ENCODE results near the gene NPLOC4.

- TF ChIP-seq, protein P1, sequence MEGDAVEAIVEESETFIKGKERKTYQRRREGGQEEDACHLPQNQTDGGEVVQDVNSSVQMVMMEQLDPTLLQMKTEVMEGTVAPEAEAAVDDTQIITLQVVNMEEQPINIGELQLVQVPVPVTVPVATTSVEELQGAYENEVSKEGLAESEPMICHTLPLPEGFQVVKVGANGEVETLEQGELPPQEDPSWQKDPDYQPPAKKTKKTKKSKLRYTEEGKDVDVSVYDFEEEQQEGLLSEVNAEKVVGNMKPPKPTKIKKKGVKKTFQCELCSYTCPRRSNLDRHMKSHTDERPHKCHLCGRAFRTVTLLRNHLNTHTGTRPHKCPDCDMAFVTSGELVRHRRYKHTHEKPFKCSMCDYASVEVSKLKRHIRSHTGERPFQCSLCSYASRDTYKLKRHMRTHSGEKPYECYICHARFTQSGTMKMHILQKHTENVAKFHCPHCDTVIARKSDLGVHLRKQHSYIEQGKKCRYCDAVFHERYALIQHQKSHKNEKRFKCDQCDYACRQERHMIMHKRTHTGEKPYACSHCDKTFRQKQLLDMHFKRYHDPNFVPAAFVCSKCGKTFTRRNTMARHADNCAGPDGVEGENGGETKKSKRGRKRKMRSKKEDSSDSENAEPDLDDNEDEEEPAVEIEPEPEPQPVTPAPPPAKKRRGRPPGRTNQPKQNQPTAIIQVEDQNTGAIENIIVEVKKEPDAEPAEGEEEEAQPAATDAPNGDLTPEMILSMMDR (IDR thresholded peaks at IDR 0.05; ENCODE audit: insufficient read depth, low read length), result no peak
- TF ChIP-seq POLR2AphosphoS5 (IDR thresholded peaks at IDR 0.05; ENCODE audit: low read depth) (no peak), GABPA (IDR thresholded peaks at IDR 0.05; ENCODE audit: low read depth) (no peak)
These were observed 55.2 kb downstream of the NPLOC4 start for GRCh38 chr17:81581758-81582157.

Measured in HL-60 (cell line).